ENCODE measurements around the gene ZNF575.
"Not testable (repeated sequence)": the region's sequence is repeated elsewhere in the genome, so short reads cannot be mapped to it uniquely, and the experiment has no call there.

Gene ZNF575

DNA sequence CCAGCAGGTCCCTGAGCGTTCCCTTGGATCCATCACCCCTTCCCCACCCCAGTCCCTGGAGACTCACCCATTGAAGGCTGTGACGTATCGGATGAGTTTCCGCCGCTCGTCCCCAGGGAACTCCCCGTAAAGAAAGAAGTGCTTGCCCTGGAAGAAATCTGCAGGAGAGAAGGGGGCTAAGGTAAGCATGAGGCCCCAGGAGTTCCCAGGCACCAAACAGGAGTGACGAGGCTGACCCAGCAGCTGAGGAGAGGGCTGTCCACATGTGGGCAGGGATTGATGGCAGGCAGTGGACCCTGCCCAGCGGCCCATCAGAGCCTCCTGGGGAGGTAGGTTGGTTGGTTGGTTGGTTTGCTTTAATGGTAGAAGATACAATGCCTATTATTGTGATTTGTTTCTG lies 11.1 kb downstream of the ZNF575 start:
- no peak for DNase-seq (ENCODE audit: low spot score)

- DNase-seq (ENCODE audit: low spot score): no peak
These were observed 12.3 kb downstream of the ZNF575 start for GRCh38 chr19:43545276-43545675.

- no peak for DNase-seq (ENCODE audit: low spot score)
These were observed 13.0 kb downstream of the ZNF575 start for GRCh38 chr19:43545981-43546380.

- DNase-seq (ENCODE audit: low spot score): no peak
These were observed 13.6 kb downstream of the ZNF575 start for GRCh38 chr19:43546581-43546980.

DNA sequence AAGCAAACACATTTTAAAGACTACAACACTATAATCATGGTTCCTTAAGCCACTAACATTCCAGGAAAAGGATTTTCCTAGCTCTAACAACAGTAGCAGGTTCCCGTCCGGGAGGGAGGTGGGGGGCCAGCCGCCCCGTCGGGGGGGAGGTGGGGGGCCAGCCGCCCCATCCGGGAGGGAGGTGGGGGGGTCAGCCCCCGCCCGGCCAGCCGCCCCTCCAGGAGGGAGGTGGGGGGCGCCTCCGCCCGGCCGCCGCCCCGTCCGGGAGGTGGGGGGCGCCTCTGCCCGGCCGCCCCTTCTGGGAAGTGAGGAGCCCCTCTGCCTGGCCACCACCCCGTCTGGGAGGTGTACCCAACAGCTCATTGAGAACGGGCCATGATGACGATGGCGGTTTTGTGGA lies 14.9 kb downstream of the ZNF575 start:
- DNase-seq (ENCODE audit: low spot score): not testable (repeated sequence)

GRCh38 chr19:43548706-43549105 lies 15.7 kb downstream of the ZNF575 start:
- DNase-seq (ENCODE audit: low spot score): no peak

DNA sequence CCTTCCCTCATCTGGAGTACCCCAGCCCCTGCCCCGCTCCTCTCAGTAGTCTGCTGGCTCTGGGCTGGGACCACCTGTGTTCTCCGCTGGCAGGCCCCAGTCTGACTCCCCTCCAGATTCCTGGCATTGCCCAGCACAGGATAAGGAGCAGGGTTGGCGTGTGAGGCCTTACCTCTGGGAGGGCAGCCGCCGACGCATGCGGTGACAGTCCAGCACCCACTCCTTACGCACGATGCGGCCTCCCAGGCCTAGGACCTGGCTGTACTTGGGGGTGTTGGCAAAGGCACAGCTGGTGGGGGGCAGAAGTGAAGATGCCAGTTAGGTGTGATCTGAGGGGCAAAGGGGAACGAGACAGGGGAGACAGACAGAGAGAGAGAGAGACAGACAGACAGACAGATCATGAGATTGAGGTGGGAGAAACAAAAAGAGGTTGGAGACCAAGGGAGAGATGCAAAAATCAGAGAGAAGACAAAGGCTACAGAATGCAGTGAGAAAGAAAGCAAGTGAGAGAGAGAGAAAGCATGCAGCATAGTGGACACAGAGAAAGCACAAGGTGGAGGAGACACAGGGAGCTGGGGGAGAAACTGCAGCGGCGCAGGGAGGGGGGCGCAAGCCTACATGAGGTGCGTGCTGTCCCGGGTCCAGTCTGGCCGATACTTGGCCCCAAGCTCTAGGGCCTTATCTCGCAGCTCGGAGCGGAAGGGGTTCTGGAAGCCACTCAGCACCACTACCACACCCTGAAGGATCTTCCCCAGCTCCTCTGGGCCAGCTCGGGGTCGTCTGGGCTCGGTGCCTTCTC lies 18.6 kb downstream of the ZNF575 start:
- no peak for DNase-seq (ENCODE audit: low spot score)

DNA sequence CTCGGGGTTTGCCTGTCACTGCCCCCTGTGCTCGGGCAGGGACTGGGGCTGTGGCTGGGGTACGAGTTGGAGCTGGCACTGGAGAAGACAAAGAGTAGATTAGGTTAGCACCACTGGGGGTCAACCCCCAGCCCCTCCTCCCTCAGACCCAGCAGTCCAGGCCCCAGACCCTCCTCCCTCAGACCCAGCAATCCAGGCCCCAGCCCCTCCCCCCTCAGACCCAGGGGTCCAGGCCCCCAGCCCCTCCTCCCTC lies 19.1 kb downstream of the ZNF575 start:
- DNase-seq (ENCODE audit: low spot score): no peak

GRCh38 chr19:43552616-43553015 lies 19.6 kb downstream of the ZNF575 start:
- peak; percentile 79 for DNase-seq (ENCODE audit: low spot score)

- DNase-seq (ENCODE audit: low spot score): peak; percentile 83
These were observed 20.7 kb downstream of the ZNF575 start for GRCh38 chr19:43553656-43554055.

DNA sequence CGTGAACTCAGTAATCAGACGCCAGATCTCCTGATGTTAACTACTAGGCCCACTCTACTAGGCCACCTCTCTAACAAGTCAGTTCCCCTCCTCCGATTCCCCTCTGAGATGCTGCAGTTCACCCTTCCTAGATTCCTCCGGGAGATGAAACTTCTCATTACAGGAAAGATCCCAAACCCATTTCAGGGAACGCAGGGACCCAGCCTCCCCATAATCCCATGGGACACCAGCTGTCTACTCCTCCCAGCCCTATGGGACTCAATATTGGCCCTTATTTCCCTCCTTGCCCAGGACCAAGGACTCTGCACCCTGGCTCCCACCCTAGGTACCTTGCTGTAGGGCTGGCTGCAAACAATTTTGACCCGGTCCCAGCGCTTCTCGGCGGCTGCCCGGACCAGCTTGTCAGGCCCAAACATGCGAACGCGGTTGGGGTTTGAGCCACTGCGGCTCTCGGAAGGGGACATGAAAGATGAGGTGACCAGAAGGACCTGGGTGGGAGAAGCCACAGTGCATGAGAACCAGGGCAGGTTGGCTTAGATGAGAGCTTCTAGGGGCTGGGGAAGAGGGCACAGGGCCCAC lies 21.4 kb downstream of the ZNF575 start:
- peak; percentile 58 for DNase-seq (ENCODE audit: low spot score)

GRCh38 chr19:43555185-43555770 lies 22.3 kb downstream of the ZNF575 start:
- DNase-seq (ENCODE audit: low spot score): peak; percentile 82

- peak; percentile 49 for DNase-seq (ENCODE audit: low spot score)
These were observed 27.7 kb downstream of the ZNF575 start for GRCh38 chr19:43560687-43561086.

- no peak for DNase-seq (ENCODE audit: low spot score)
These were observed 28.4 kb downstream of the ZNF575 start for GRCh38 chr19:43561139-43561970.

DNA sequence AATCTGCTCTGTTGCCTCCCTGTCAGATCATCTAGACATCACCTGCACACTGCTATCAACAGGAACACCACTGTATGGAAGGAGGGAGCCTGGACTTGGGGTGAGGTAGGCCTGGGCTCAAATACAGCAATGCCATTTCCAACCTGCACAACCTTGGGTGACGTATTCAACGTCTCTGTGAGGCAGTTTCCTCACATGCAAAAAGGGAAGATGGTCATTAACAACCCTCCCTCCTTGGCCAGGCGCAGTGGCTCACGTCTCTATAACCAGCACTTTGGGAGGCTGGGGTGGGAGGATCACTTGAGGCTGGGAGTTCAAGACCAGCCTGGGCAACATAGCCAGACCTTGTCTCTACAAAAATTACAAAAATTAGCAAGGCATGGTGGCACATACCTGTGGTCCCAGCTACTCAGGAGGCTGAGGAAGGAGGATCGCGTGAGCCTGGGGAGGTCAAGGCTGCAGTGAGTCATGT lies 29.3 kb downstream of the ZNF575 start:
- no peak for DNase-seq (ENCODE audit: low spot score)

DNA sequence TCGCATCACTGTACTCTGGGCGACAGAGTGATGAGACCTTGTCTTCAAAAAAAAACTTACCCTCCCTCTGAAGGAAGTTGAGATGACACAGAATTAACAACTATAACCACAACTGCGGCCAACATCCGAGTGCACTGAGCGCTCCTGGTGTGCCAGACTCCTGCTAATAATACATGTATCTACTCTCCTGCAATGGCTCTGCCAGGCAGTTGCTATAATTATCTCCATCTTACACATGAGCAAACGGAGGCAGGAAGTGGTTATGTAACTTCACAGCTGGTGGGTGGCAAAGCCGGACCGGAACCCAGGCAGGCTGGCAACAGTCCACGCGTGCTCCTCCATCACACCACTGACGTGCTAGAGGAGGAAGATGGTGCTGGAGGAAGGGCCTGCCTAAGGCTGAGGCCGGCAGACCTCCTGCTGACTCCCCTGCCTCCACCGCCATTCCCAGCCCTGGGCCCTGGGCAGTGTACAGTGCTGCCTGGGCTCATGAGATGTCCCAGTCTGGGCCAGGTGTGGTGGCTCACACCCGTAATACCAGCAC lies 29.8 kb downstream of the ZNF575 start:
- DNase-seq (ENCODE audit: low spot score): no peak

- no peak for DNase-seq (ENCODE audit: low spot score)
These were observed 30.9 kb downstream of the ZNF575 start for GRCh38 chr19:43563816-43564457.

DNA sequence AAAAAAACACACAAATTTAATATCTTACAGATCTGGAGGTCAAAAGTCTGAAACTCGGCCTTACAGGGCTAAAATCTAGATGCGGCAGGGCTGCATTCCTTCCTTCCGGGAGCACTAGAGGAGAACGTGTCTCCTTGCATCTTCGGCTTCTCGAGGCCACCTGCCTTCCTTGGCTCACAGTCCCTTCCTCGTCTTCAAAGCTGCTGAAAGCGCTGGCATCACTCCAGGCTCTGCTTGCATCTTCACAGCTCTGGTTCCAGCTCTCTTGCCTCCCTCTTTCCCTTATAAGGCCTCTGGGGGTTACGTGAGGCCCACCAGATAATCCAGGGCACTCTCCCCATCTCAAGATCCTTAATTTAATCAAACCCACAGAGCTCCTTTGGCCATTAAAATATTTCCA lies 31.8 kb downstream of the ZNF575 start:
- DNase-seq (ENCODE audit: low spot score): no peak

DNA sequence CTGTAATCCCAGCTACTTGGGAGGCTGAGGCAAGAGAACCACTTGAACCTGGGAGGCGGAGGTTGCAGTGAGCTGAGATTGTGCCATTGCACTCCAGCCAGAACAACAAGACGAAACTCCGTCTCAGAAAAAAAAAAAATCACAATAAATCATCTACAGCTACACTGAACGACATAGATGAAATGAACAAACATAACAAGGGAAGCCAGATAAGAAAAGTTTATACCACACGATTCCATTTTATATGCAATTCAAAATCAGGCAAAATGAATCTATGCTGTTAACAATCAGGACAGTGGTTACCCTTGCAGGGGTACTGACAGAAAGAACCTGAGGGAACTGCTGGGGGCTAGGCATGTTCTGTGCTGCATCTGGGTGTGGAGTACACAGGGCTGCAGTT lies 36.7 kb downstream of the ZNF575 start:
- DNase-seq (ENCODE audit: low spot score): no peak

DNA sequence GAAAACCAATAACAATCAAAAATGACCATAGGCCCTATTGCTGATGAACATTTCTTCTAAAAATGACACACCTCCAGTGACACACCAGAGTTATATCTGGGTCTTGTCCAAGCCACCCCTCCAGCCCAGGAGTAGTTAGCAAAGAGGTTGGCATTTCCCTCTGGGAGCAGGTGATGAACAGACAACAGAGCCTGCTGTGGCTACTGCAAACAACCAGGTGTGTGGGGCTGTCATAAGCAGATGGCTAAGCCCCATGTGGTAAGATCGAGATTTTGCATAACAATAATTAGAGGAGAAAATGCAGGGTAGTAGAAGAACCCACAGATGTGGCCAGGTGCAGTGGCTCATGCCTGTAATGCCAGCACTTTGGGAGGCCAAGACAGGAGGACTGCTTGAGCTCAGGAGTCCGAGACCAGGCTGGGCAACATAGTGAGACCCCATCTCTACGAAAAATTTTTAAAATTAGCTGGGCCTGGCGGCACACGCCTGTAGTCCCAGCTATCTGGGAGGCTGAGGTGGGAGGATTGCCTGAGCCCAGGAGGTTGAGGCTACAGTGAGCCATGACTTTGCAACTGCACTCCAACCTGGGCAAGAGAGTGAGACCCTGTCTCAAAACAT lies 37.3 kb downstream of the ZNF575 start:
- peak; percentile 41 for DNase-seq (ENCODE audit: low spot score)

DNA sequence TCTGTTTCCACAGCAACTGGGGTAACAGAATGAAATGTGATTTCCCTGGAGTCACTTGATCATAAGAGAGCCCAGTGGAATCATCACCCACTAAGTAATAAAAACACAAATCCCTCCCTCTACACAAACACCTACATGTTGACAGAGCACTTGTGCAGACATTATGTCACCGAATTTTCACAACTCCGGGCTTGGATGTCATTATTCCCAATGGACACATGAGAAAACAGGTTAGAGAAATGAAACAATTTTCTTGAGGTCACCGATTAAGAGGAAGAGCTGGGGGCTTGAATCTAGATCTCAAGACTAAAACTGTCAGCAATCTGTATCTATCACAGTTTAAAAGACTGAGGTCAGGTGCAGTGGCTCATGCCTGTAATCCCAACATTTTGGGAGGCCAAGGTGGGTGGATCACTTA lies 39.2 kb downstream of the ZNF575 start:
- DNase-seq (ENCODE audit: low spot score): no peak

Data from D341Med (cell line).